ENCODE data around the gene BCAS3.

- no peak for TF ChIP-seq CTCF (IDR thresholded peaks at IDR 0.05; ENCODE audit: insufficient read depth, low read depth, low read length)
- TF ChIP-seq EZH2 (IDR thresholded peaks at IDR 0.05; ENCODE audit: insufficient read depth, low read length) = no peak
Observed at GRCh38 chr17:61368049-61368831, 690.6 kb downstream of the BCAS3 start.
